ENCODE measurements around the gene COX6A1.

COX6A1 gene

GRCh38 chr12:120412421-120412820 is 25.5 kb upstream of the COX6A1 start:
- Histone ChIP-seq H3K79me2 (ENCODE audit: low read length) (no peaks in the 10 kb centered on the region), H3K4me2 (ENCODE audit: low read length) (no peak overlapping the region)

GRCh38 chr12:120413901-120414695 is 23.8 kb upstream of the COX6A1 start:
- Histone ChIP-seq H3K36me3 (replicated peaks; ENCODE audit: low read depth, low read length) (no peaks in the 10 kb centered on the region), H4K20me1 (ENCODE audit: insufficient read depth, low read length) (no peaks in the 10 kb centered on the region), H3K4me3 (ENCODE audit: low read length) (no peak overlapping the region), H3K79me2 (ENCODE audit: low read length) (no peaks in the 10 kb centered on the region), H3K9me3 (ENCODE audit: insufficient read depth, low read length) (no peaks in the 10 kb centered on the region), H3K4me1 (ENCODE audit: low read length) (no peaks in the 10 kb centered on the region), H3K27ac (ENCODE audit: low read length) (no peak overlapping the region), H3K4me2 (ENCODE audit: low read length) (no peak overlapping the region), H3K27me3 (ENCODE audit: low read depth, low read length) (no peaks in the 10 kb centered on the region), H3K9ac (ENCODE audit: low read length) (no peak overlapping the region), H2AFZ (ENCODE audit: low read depth, low read length) (no peak overlapping the region)
- TF ChIP-seq CTCF (IDR thresholded peaks at IDR 0.05; ENCODE audit: low read depth, low read length): no peak
- TF ChIP-seq EZH2phosphoT487 (IDR thresholded peaks at IDR 0.05; ENCODE audit: low read depth): no peak

More at GRCh38 chr12:120412421-120412820, 25.5 kb upstream of the COX6A1 start:
- no peaks in the 10 kb centered on the region for H3K36me3 ChIP-seq (replicated peaks; ENCODE audit: low read depth, low read length)
- H2AFZ ChIP-seq (ENCODE audit: low read depth, low read length): no peak overlapping the region
- H3K4me1 ChIP-seq (ENCODE audit: low read length): no peaks in the 10 kb centered on the region
- H3K4me3 ChIP-seq (ENCODE audit: low read length): no peak overlapping the region
- H3K27ac ChIP-seq (ENCODE audit: low read length): no peak overlapping the region
- no peak overlapping the region for H3K9ac ChIP-seq (ENCODE audit: low read length)
- H3K27me3 ChIP-seq (ENCODE audit: low read depth, low read length): no peaks in the 10 kb centered on the region
- TF ChIP-seq EZH2phosphoT487 (IDR thresholded peaks at IDR 0.05; ENCODE audit: low read depth) (no peak), CTCF (IDR thresholded peaks at IDR 0.05; ENCODE audit: low read depth, low read length) (no peak)
- H4K20me1 ChIP-seq (ENCODE audit: insufficient read depth, low read length): no peaks in the 10 kb centered on the region
- H3K9me3 ChIP-seq (ENCODE audit: insufficient read depth, low read length): no peaks in the 10 kb centered on the region

GRCh38 chr12:120416490-120417216 is 21.3 kb upstream of the COX6A1 start:
- Histone ChIP-seq H4K20me1 (ENCODE audit: insufficient read depth, low read length) (no peaks in the 10 kb centered on the region), H3K27me3 (ENCODE audit: low read depth, low read length) (no peaks in the 10 kb centered on the region)
- no peak for TF ChIP-seq CTCF (IDR thresholded peaks at IDR 0.05; ENCODE audit: low read depth, low read length)
- TF ChIP-seq EZH2phosphoT487 (IDR thresholded peaks at IDR 0.05; ENCODE audit: low read depth): no peak

GRCh38 chr12:120417917-120418580 is 19.9 kb upstream of the COX6A1 start:
- no peak for TF ChIP-seq EZH2phosphoT487 (IDR thresholded peaks at IDR 0.05; ENCODE audit: low read depth)
- no peak for TF ChIP-seq CTCF (IDR thresholded peaks at IDR 0.05; ENCODE audit: low read depth, low read length)
- Histone ChIP-seq H2AFZ (ENCODE audit: low read depth, low read length) (no peak overlapping the region), H3K27me3 (ENCODE audit: low read depth, low read length) (no peaks in the 10 kb centered on the region), H3K9ac (ENCODE audit: low read length) (no peak overlapping the region), H3K4me2 (ENCODE audit: low read length) (no peak overlapping the region), H3K9me3 (ENCODE audit: insufficient read depth, low read length) (no peaks in the 10 kb centered on the region), H3K4me1 (ENCODE audit: low read length) (no peaks in the 10 kb centered on the region), H3K27ac (ENCODE audit: low read length) (no peak overlapping the region), H3K4me3 (ENCODE audit: low read length) (no peak overlapping the region), H4K20me1 (ENCODE audit: insufficient read depth, low read length) (no peaks in the 10 kb centered on the region), H3K79me2 (ENCODE audit: low read length) (no peaks in the 10 kb centered on the region), H3K36me3 (replicated peaks; ENCODE audit: low read depth, low read length) (no peaks in the 10 kb centered on the region)

More at GRCh38 chr12:120416490-120417216, 21.3 kb upstream of the COX6A1 start:
- Histone ChIP-seq H3K4me3 (ENCODE audit: low read length) (no peak overlapping the region), H3K4me1 (ENCODE audit: low read length) (no peaks in the 10 kb centered on the region), H3K27ac (ENCODE audit: low read length) (no peak overlapping the region), H3K9me3 (ENCODE audit: insufficient read depth, low read length) (no peaks in the 10 kb centered on the region), H2AFZ (ENCODE audit: low read depth, low read length) (no peak overlapping the region), H3K36me3 (replicated peaks; ENCODE audit: low read depth, low read length) (no peaks in the 10 kb centered on the region), H3K9ac (ENCODE audit: low read length) (no peak overlapping the region), H3K4me2 (ENCODE audit: low read length) (no peak overlapping the region), H3K79me2 (ENCODE audit: low read length) (no peaks in the 10 kb centered on the region)

Measured in OCI-LY3 (cell line).